ENCODE results near the gene GAPDHS. TPM values are rescaled to one million over a fixed set of nuclear protein-coding genes. Genes with fewer than 3 reads are reported as not detected.

GAPDHS gene
- total RNA-seq, 3 donors from 2014 or later (not counting 1 experiment from before 2014, with no cell fraction given): not detected

DNA sequence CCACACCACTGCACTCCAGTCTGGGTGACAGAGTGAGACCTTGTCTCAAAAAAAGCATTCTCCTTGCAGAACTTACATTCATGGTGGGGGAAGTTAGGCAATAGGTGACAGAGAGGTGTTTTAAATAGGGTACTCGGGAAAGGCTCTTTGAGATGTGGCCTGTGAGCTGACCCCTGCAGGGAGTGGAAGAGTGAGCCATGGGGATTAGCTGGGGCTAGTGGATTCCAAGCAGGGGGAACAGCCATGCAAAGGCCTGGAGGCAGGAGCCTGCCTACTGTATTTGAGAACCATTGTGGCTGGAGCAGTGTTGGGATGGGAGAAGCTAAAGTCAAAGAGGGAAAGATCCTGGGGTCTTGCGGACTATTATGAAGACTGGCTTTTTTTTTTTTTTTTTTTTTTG is 15.9 kb upstream of the GAPDHS start:
- Mint-ChIP-seq H3K4me1 (no peaks in the 10 kb centered on the region), H3K27ac (no peak overlapping the region), H3K9me3 (no peaks in the 10 kb centered on the region), H3K4me3 (no peak overlapping the region), H3K36me3 (no peaks in the 10 kb centered on the region), H3K27me3 (ENCODE audit: low read depth in 2 of 2) (peaks cover 15 to 16% of the 10 kb centered on the region in 2 donors)
- intact Hi-C loops (cut with micrococcal nuclease): no loop called here
- TF ChIP-seq CTCF (IDR thresholded peaks at IDR 0.05): no peak
- Histone ChIP-seq H3K36me3 (ENCODE audit: control insufficient read depth, insufficient read depth, low read length) (no peaks in the 10 kb centered on the region), H3K4me1 (ENCODE audit: control insufficient read depth, insufficient read depth, low read length) (no peaks in the 10 kb centered on the region), H3K27me3 (ENCODE audit: control insufficient read depth, insufficient read depth, low read length) (no peaks in the 10 kb centered on the region), H3K27ac (ENCODE audit: low read length) (no peak overlapping the region), H3K4me3 (ENCODE audit: low read length) (no peak overlapping the region), H3K9me3 (ENCODE audit: control insufficient read depth, insufficient read depth, low read length) (no peaks in the 10 kb centered on the region)
- ATAC-seq (no peak), DNase-seq (no peak)
- WGBS (ENCODE audit: insufficient coverage): 84% methylated on average over 2 of the region's 2 CpGs

- no peak for TF ChIP-seq CTCF (IDR thresholded peaks at IDR 0.05)
- Mint-ChIP-seq H3K36me3 (no peaks in the 10 kb centered on the region), H3K27me3 (ENCODE audit: low read depth in 2 of 2) (peaks cover 9 to 11% of the 10 kb centered on the region in 2 donors), H3K27ac (no peak overlapping the region), H3K9me3 (no peaks in the 10 kb centered on the region), H3K4me3 (no peak overlapping the region), H3K4me1 (no peaks in the 10 kb centered on the region)
- DNase-seq (no peak), ATAC-seq (no peak)
- Histone ChIP-seq H3K4me3 (ENCODE audit: low read length) (no peak overlapping the region), H3K9me3 (ENCODE audit: control insufficient read depth, insufficient read depth, low read length) (no peaks in the 10 kb centered on the region), H3K27ac (ENCODE audit: low read length) (no peak overlapping the region), H3K4me1 (ENCODE audit: control insufficient read depth, insufficient read depth, low read length) (no peaks in the 10 kb centered on the region), H3K27me3 (ENCODE audit: control insufficient read depth, insufficient read depth, low read length) (no peaks in the 10 kb centered on the region), H3K36me3 (ENCODE audit: control insufficient read depth, insufficient read depth, low read length) (no peaks in the 10 kb centered on the region)
- WGBS (ENCODE audit: insufficient coverage): 84% methylated on average over 5 of the region's 6 CpGs
- intact Hi-C loops (cut with micrococcal nuclease): no loop called here
Measured at GRCh38 chr19:35518313-35518712, 14.9 kb upstream of the GAPDHS start.

GRCh38 chr19:35519291-35519690 is 14.0 kb upstream of the GAPDHS start:
- H3K27ac ChIP-seq (ENCODE audit: low read length): no peak overlapping the region
- H3K36me3 Mint-ChIP-seq: no peaks in the 10 kb centered on the region
- no peak overlapping the region for H3K27ac Mint-ChIP-seq
- ATAC-seq (no peak), DNase-seq (no peak)
- intact Hi-C loops (cut with micrococcal nuclease): no loop called here
- no peak for TF ChIP-seq CTCF (IDR thresholded peaks at IDR 0.05)
- no peaks in the 10 kb centered on the region for H3K36me3 ChIP-seq (ENCODE audit: control insufficient read depth, insufficient read depth, low read length)
- no peak overlapping the region for H3K4me3 ChIP-seq (ENCODE audit: low read length)
- H3K9me3 ChIP-seq (ENCODE audit: control insufficient read depth, insufficient read depth, low read length): no peaks in the 10 kb centered on the region
- no peaks in the 10 kb centered on the region for H3K27me3 ChIP-seq (ENCODE audit: control insufficient read depth, insufficient read depth, low read length)
- peaks cover 8 to 10% of the 10 kb centered on the region in 2 donors for H3K27me3 Mint-ChIP-seq (ENCODE audit: low read depth in 2 of 2)
- no peaks in the 10 kb centered on the region for H3K9me3 Mint-ChIP-seq
- H3K4me3 Mint-ChIP-seq: no peak overlapping the region
- H3K4me1 ChIP-seq (ENCODE audit: control insufficient read depth, insufficient read depth, low read length): no peaks in the 10 kb centered on the region
- WGBS (ENCODE audit: insufficient coverage): 72% methylated on average over 6 of the region's 7 CpGs
- H3K4me1 Mint-ChIP-seq: no peaks in the 10 kb centered on the region

- Histone ChIP-seq H3K27me3 (ENCODE audit: control insufficient read depth, insufficient read depth, low read length) (no peaks in the 10 kb centered on the region), H3K4me1 (ENCODE audit: control insufficient read depth, insufficient read depth, low read length) (no peaks in the 10 kb centered on the region), H3K27ac (ENCODE audit: low read length) (no peak overlapping the region), H3K36me3 (ENCODE audit: control insufficient read depth, insufficient read depth, low read length) (no peaks in the 10 kb centered on the region), H3K9me3 (ENCODE audit: control insufficient read depth, insufficient read depth, low read length) (no peaks in the 10 kb centered on the region), H3K4me3 (ENCODE audit: low read length) (no peak overlapping the region)
- Mint-ChIP-seq H3K36me3 (no peaks in the 10 kb centered on the region), H3K27me3 (ENCODE audit: low read depth in 2 of 2) (peaks cover 8% of the 10 kb centered on the region in 2 donors), H3K27ac (no peak overlapping the region), H3K9me3 (no peaks in the 10 kb centered on the region), H3K4me3 (no peak overlapping the region), H3K4me1 (no peaks in the 10 kb centered on the region)
- intact Hi-C loops (cut with micrococcal nuclease): no loop called here
- ATAC-seq (no peak), DNase-seq (no peak)
- WGBS (ENCODE audit: insufficient coverage): 85% methylated on average over 16 of the region's 16 CpGs
- TF ChIP-seq CTCF (IDR thresholded peaks at IDR 0.05): no peak
Measured at GRCh38 chr19:35521124-35521743, 12.0 kb upstream of the GAPDHS start.
